SK-N-SH treated with all-trans-retinoic acid at 6 μM for 48 hours (cell line): Measurements from ENCODE around the gene DSN1.
A peak's percentile ranks its signal among the peaks of the same experiment; 100 is the strongest.

Experiments
- ATAC-seq: fragments of 200-7000 bp; cut with Tn5 transposase; 3 replicates; pipeline ENCODE4 v1.9.1; 2020; ENCODE audit warnings: mild to moderate bottlenecking, moderate library complexity
- ARNTL ChIP-seq: fragments of 450-650 bp; formaldehyde crosslinking; IDR thresholded peaks from 2 replicates; pipeline ENCODE4 v1.5.0; 2020; ENCODE audit warnings: low read depth, mild to moderate bottlenecking, moderate library complexity, borderline replicate concordance
- BACH2 ChIP-seq: fragments of 250-450 bp; sonication (Bioruptor Pico); IDR thresholded peaks from 2 replicates; pipeline ENCODE4 v1.9.0; 2021; ENCODE audit warnings: mild to moderate bottlenecking, borderline replicate concordance
- CSDC2 ChIP-seq: fragments of 250-450 bp; sonication (Bioruptor Pico); IDR thresholded peaks from 2 replicates; pipeline ENCODE4 v1.5.0; 2020; ENCODE audit warnings: mild to moderate bottlenecking, moderate library complexity
- ESRRG ChIP-seq: fragments of 250-450 bp; sonication (Bioruptor Pico); IDR thresholded peaks from 2 replicates; pipeline ENCODE4 v1.6.1; 2021; ENCODE audit warnings: mild to moderate bottlenecking
- GLIS3 ChIP-seq: fragments of 250-450 bp; sonication (Bioruptor Pico); IDR thresholded peaks from 2 replicates; pipeline ENCODE4 v1.5.0; 2020; ENCODE audit warnings: mild to moderate bottlenecking, moderate library complexity
- ISL1 ChIP-seq: fragments of 250-450 bp; sonication (Bioruptor Pico); IDR thresholded peaks from 2 replicates; pipeline ENCODE4 v2.1.2; 2022; ENCODE audit warnings: mild to moderate bottlenecking, moderate library complexity
- OSR1 ChIP-seq: fragments of 250-450 bp; sonication (Bioruptor Pico); IDR thresholded peaks from 2 replicates; pipeline ENCODE4 v1.8.0; 2022; ENCODE audit warnings: moderate library complexity, mild to moderate bottlenecking, inconsistent platforms
- POU6F1 ChIP-seq: fragments of 250-450 bp; sonication (Bioruptor Pico); IDR thresholded peaks from 2 replicates; pipeline ENCODE4 v1.8.0; 2021; ENCODE audit warnings: low read depth, mild to moderate bottlenecking, moderate library complexity, borderline replicate concordance
- PPARA ChIP-seq: fragments of 250-450 bp; sonication (Bioruptor Pico); IDR thresholded peaks from 2 replicates; pipeline ENCODE4 v1.5.0; 2020; ENCODE audit warnings: mild to moderate bottlenecking, borderline replicate concordance
- RARB ChIP-seq: fragments of 250-450 bp; sonication (Bioruptor Pico); IDR thresholded peaks from 2 replicates; pipeline ENCODE4 v1.8.0; 2021; ENCODE audit warnings: mild to moderate bottlenecking, moderate library complexity
- SNAI2 ChIP-seq: fragments of 250-450 bp; sonication (Bioruptor Pico); IDR thresholded peaks from 2 replicates; pipeline ENCODE4 v1.5.0; 2020; ENCODE audit warnings: mild to moderate bottlenecking, moderate library complexity
- TCF4 ChIP-seq: fragments of 250-450 bp; sonication (Bioruptor Pico); IDR thresholded peaks from 2 replicates; pipeline ENCODE4 v1.8.0; 2021; ENCODE audit warnings: mild to moderate bottlenecking, moderate library complexity, borderline replicate concordance
- TOX ChIP-seq: fragments of 250-450 bp; sonication (Bioruptor Pico); IDR thresholded peaks from 2 replicates; pipeline ENCODE4 v1.8.0; 2021; ENCODE audit warnings: mild to moderate bottlenecking, moderate library complexity, borderline replicate concordance
- TSHZ2 ChIP-seq: fragments of 250-450 bp; sonication (Bioruptor Pico); IDR thresholded peaks from 2 replicates; pipeline ENCODE4 v1.5.0; 2020; ENCODE audit warnings: mild to moderate bottlenecking, moderate library complexity
- ZFP3 ChIP-seq: fragments of 250-450 bp; sonication (Bioruptor Pico); IDR thresholded peaks from 2 replicates; pipeline ENCODE4 v1.5.0; 2020; ENCODE audit warnings: mild to moderate bottlenecking, moderate library complexity
- ZNF565 ChIP-seq: fragments of 450-650 bp; formaldehyde crosslinking; conservative IDR thresholded peaks from 2 replicates; pipeline ENCODE4 v1.5.0; 2020; ENCODE audit warnings: low read depth, mild to moderate bottlenecking, moderate library complexity
- ZNF70 ChIP-seq: fragments of 450-650 bp; formaldehyde crosslinking; IDR thresholded peaks from 2 replicates; pipeline ENCODE4 v1.5.0; 2020; ENCODE audit warnings: mild to moderate bottlenecking, moderate library complexity
- ZNF8 ChIP-seq: fragments of 450-650 bp; formaldehyde crosslinking; IDR thresholded peaks from 2 replicates; pipeline ENCODE4 v1.5.0; 2020; ENCODE audit warnings: mild to moderate bottlenecking, moderate library complexity
- TF ChIP-seq, protein P1 (sequence below): fragments of 250-450 bp; sonication (Bioruptor Pico); IDR thresholded peaks from 2 replicates; pipeline ENCODE4 v1.5.1; 2020; ENCODE audit warnings: low read depth, mild to moderate bottlenecking, moderate library complexity
- TF ChIP-seq, protein P2 (sequence below): fragments of 250-450 bp; sonication (Bioruptor Pico); IDR thresholded peaks from 2 replicates; pipeline ENCODE4 v1.5.1; 2021; ENCODE audit warnings: mild to moderate bottlenecking, moderate library complexity

Gene DSN1

GRCh38 chr20:36768768-36769430 is 4.7 kb downstream of the DSN1 start:
- TF ChIP-seq, protein P1, sequence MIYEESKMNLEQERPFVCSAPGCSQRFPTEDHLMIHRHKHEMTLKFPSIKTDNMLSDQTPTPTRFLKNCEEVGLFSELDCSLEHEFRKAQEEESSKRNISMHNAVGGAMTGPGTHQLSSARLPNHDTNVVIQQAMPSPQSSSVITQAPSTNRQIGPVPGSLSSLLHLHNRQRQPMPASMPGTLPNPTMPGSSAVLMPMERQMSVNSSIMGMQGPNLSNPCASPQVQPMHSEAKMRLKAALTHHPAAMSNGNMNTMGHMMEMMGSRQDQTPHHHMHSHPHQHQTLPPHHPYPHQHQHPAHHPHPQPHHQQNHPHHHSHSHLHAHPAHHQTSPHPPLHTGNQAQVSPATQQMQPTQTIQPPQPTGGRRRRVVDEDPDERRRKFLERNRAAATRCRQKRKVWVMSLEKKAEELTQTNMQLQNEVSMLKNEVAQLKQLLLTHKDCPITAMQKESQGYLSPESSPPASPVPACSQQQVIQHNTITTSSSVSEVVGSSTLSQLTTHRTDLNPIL (CRISPR knock-in tag), result peak; percentile 25; the same call in 1 of the 2 replicates
- no peak for TF ChIP-seq ZFP3 (CRISPR knock-in tag)
- TF ChIP-seq, all 23 proteins: peak for 1
- ATAC-seq, result no peak

GRCh38 chr20:36761125-36761524 is 12.4 kb downstream of the DSN1 start:
- no peak for ATAC-seq

DNA sequence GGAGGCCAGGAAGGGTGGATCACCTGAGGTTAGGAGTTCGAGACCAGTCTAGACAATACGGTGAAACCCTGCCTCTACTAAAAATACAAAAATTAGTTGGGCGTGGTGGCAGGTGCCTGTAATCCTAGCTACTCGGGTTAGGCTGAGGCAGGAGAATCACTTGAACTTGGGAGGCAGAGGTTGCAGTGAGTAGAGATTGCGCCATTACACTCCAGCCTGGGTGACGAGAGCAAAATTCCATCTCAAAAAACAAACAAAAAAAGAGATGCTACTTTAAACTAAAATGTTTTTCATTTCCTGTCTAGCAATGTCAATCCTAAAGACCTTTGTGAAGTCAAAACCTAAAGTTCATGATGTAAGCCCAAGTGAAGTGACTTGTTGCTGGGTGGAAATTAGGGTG is 12.9 kb downstream of the DSN1 start:
- no peak for ATAC-seq
- TF ChIP-seq TCF4 (CRISPR knock-in tag) (no peak), ZNF565 (CRISPR knock-in tag) (no peak), TOX (CRISPR knock-in tag) (no peak), SNAI2 (CRISPR knock-in tag) (no peak), ARNTL (no peak), ZNF70 (CRISPR knock-in tag) (no peak), POU6F1 (no peak), TSHZ2 (no peak), OSR1 (CRISPR knock-in tag) (no peak)
- TF ChIP-seq, protein P1 (CRISPR knock-in tag), result no peak

More at GRCh38 chr20:36761125-36761524, 12.4 kb downstream of the DSN1 start:
- no peak for TF ChIP-seq ESRRG
- no peak for TF ChIP-seq ARNTL
- TF ChIP-seq GLIS3 (CRISPR knock-in tag), result no peak
- no peak for TF ChIP-seq TSHZ2
- no peak for TF ChIP-seq ZNF565 (CRISPR knock-in tag)
- no peak for TF ChIP-seq ZNF8 (CRISPR knock-in tag)
- no peak for TF ChIP-seq TCF4 (CRISPR knock-in tag)
- TF ChIP-seq, protein P2, sequence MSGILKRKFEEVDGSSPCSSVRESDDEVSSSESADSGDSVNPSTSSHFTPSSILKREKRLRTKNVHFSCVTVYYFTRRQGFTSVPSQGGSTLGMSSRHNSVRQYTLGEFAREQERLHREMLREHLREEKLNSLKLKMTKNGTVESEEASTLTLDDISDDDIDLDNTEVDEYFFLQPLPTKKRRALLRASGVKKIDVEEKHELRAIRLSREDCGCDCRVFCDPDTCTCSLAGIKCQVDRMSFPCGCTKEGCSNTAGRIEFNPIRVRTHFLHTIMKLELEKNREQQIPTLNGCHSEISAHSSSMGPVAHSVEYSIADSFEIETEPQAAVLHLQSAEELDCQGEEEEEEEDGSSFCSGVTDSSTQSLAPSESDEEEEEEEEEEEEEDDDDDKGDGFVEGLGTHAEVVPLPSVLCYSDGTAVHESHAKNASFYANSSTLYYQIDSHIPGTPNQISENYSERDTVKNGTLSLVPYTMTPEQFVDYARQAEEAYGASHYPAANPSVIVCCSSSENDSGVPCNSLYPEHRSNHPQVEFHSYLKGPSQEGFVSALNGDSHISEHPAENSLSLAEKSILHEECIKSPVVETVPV (CRISPR knock-in tag), result no peak
- no peak for TF ChIP-seq POU6F1
- no peak for TF ChIP-seq CSDC2 (CRISPR knock-in tag)
- TF ChIP-seq BACH2 (CRISPR knock-in tag), result no peak
- no peak for TF ChIP-seq ISL1 (CRISPR knock-in tag)
- no peak for TF ChIP-seq RARB
- TF ChIP-seq ZNF70 (CRISPR knock-in tag), result no peak
- TF ChIP-seq PPARA (CRISPR knock-in tag), result no peak
